Activated naive CD4-positive, alpha-beta T cell (primary cell): ENCODE results near the gene PAPPA2.
"Not testable (repeated sequence)": the region's sequence is repeated elsewhere in the genome, so short reads cannot be mapped to it uniquely, and the experiment has no call there.

Experiments used
- DNase-seq, 4 experiments: peaks; one replicate each; lab custom pipeline; 2025; lab: John Stamatoyannopoulos, UW

Gene PAPPA2

DNA sequence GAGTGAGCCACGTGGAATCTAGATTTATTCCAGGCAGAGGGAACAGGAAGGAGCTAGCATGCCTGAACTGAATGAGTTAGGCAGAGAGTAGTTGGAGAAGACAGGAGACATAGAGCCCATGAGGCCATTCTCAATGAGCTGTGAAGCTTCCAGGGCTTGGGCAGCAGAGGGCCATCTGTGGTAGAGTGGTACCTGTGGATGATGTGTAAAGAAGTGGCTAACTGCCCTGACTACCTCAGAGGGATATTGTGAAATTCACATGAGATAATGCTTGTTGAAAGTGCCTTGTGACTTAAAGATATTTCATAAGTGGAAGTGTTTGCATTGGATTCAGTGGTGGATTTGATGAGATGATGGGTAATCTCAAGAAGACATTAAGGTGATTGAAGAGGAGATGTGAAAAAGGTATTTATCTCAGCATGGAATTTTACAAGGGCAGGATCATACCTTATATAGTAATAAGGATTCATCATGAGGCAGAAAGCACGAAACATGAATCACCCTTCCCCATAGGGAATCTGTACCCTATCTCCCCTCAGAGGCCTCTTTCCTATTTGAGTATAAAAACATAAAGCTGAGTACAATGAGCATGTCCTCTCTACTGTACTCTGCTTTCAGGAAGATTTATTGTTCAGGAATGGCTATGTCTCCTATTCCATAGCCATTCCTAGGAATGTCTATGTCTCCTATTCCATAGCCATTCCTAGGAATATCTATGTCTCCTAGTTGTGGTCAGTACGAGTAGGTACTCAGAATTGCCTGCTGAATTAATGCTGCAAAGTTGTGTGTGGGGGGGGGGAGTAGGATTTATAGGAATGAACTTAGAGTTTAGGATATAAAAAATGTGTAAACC is 146.8 kb downstream of the PAPPA2 start:
- DNase-seq = no peak

- DNase-seq = no peak
Measured at GRCh38 chr1:176612791-176613190, 149.8 kb downstream of the PAPPA2 start.

GRCh38 chr1:176617881-176618280 is 154.9 kb downstream of the PAPPA2 start:
- no peak for DNase-seq

DNA sequence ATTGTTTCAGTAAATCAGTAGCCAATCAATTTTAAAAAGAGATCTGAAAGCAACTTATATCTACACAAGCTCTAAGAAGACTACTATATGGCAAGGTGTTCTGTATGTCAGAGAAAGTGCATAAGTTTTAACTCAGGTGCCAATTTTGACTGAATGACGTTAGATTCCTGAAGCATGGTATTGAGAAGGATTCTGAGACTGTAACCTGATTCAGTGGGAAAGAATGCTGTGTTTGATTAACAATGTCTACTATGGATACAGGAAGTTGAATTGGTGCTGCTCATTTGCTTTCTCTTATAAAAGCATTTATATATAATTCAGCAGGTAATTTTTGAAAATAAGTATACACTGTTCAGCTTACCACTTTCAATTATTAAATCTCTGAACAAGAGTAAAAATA is 156.3 kb downstream of the PAPPA2 start:
- DNase-seq = no peak

- no peak for DNase-seq
Measured at GRCh38 chr1:176625365-176625764, 162.4 kb downstream of the PAPPA2 start.

DNA sequence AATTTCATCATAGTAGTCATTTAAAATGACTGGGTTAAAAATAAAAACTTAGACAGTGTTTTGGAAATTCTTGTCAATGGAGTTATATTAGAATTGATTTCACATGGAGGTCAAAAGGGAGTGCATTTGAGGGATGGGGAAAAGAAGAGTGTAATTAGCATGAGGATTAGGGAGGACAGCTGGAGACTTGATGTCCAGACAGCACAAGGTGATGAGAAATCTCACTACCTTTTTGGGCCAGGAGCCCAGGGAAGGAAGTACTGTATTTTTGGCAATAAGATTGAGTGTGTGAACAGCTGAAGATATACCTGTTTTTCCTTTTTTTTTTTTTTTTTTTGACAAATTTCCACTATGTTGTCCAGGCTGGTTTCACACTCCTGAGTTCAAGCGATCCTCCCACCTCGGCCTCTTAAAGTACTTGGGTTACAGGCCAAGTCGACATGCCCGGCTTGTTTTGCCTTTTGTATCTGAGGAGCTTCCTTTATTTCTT is 163.6 kb downstream of the PAPPA2 start:
- no peak for DNase-seq

- no peak for DNase-seq
Measured at GRCh38 chr1:176628775-176629174, 165.8 kb downstream of the PAPPA2 start.

DNA sequence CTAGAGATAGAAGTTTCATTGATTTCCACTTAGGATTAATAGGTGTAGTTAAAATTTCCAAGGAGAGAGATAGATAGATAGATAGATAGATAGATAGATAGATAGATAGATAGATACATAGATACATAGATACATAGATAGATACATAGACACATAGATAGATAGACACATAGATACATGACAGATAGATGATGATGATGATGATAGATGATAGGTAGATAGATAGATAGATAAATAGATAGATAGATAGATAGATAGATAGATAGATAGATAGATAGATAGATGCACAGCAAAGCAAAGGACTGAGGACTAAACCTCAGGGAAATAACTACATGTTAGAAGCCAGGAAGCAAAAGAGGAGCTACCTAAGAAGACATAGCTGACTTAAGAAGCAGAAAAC is 171.8 kb downstream of the PAPPA2 start:
- DNase-seq = not testable (repeated sequence)

- no peak for DNase-seq
Measured at GRCh38 chr1:176638713-176639526, 175.9 kb downstream of the PAPPA2 start.

DNA sequence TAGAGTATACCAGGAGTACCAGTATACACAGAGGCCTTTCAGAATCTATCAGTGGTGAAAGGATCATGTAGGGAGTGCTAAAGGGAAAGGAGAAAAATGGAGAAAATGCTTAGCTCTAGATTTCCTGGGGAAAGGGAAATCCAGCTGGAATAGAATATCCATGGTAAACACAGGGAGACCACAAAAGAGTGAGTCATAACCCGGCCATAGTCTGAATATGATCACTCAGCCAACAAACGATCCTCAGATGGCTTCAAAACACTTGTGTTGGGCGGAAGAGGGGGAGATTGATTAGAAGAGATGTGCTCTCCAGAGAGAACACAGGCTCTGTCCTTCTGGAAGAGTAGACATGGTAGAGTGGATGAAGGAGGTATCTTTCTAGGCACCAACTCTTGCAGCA is 180.6 kb downstream of the PAPPA2 start:
- DNase-seq = no peak

- no peak for DNase-seq
Measured at GRCh38 chr1:176648556-176648955, 185.6 kb downstream of the PAPPA2 start.

DNA sequence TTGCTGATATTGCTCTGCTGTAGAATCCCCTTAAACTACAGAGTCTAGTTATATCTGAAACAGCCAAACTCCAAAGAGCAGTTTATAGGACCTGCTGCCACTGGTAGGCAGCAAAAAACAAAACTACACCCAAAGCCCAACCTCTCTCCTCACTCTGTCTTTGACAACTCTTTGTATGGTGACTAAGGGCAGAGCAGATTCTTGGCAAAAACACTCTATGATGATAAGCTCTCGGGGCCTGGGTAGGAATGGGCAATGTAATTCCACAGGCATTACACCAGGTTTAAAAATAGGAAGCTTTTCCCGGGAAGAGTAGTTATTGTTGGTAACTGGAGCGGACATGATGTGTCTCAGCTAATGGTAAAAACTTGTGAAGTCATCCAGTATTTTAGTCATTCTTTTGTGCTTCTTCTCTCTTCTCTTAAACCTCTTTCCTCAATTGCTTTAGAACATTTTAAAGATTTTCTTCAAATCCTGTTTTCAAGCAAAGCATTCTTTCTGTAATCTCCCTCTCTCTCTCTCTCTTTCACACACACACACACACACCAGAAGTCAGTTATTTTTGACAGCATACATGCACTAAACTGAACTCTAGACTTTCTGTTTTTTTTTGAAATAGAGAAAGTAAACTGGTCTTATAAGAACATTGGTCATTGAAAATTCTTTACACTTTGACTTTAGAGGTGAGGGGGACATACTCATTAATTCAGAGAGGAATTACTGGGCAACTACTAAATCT is 193.5 kb downstream of the PAPPA2 start:
- DNase-seq = no peak

GRCh38 chr1:176669782-176670181 is 206.8 kb downstream of the PAPPA2 start:
- DNase-seq = no peak

- DNase-seq = no peak
Measured at GRCh38 chr1:176670853-176671252, 207.9 kb downstream of the PAPPA2 start.

DNA sequence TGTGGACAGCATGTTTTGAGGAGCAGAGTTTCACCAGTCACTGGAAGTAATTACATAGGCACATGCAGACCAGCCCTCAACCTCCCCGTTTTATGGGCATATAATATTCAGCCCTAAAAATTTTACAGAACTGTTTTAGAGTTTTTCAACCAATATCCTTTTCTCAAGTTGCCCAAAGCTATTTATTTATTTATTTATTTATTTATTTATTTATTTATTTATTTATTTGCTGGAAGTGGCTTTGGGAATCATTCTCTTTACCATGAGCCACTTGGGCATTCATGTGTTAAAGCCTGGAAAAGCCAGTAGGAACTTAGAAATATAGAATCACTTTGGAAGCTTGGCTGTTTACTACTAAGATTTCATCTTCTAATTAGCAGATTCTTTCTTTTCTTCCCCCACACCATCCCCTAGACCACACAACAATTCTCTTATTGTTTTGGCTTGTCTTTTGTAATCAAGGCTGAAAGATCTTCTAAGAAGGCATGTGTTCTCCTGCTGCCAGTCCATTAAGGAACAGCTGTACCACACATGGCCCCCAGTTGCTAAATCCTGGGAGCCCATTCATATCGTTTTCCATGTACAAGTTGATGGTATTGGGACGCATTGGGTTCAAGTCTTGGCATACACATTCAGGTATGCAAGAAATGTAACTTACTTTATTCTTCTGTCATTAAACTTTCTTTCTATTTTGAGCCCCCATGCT is 220.0 kb downstream of the PAPPA2 start:
- no peak for DNase-seq

- DNase-seq = no peak
Measured at GRCh38 chr1:176691251-176692228, 228.6 kb downstream of the PAPPA2 start.

DNA sequence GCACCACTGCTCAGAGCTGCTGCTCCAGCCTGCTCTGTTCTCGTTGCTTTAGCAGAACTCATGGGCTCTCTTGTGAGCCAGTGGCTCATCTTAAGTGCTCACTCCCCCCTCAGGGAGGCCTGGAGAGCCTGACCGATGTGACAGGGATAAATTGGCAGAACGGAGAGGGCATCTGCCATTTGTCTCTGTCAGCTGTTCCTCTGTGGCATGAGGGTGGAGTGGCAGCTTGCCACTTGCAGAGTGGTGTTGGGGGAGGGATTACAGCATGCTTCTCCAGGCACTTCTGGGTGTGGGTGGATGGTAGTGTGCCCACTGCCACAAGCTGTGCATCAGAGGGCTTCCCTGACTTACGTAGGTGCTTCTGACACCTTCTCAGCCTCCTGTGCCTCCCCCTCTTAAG is 229.5 kb downstream of the PAPPA2 start:
- no peak for DNase-seq

- DNase-seq = no peak
Measured at GRCh38 chr1:176692988-176693696, 230.2 kb downstream of the PAPPA2 start.

DNA sequence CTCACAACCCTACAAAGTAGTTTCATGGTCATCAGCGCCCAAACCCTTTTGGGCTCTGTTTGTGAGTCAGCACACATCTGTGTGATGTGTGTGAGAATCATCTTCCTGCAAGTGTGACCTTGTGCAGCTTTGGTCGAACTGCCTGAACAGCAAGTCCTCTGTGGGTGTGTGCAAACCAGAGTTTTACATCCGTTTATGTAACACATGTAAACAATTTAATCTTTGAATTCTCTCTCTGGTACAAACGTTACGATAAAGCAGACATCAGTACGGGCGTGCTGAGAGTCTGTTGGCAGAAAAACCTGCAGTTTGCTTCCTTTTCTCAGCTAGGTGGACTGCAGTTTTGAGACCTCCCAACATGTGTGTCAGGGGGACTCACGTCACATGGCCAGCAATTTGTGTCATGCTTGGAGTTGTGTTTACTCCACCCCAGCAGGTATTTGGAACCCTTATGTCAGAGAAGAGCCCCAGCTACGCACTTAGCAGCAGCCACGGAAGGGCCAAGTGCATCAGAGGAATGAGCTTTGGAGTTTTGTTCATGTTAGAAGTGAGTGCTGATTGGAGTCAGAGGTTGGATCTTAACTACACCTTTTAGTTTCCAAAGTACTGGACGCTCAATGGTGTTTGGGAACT is 230.8 kb downstream of the PAPPA2 start:
- DNase-seq = no peak
